NCI-H69 (cell line): ENCODE results near the gene LST1.

ENCODE experiments used
- DNase-seq: peaks from one replicate; lab custom pipeline; 2025; lab: John Stamatoyannopoulos, UW

Gene LST1

GRCh38 chr6:31559958-31560696 lies 25.9 kb upstream of the LST1 start:
- no peak for DNase-seq

- no peak for DNase-seq
These were observed 25.4 kb upstream of the LST1 start for GRCh38 chr6:31560697-31561058.

GRCh38 chr6:31567531-31568370 lies 18.3 kb upstream of the LST1 start:
- no peak for DNase-seq

- DNase-seq, result no peak
These were observed 17.5 kb upstream of the LST1 start for GRCh38 chr6:31568537-31568961.

GRCh38 chr6:31569861-31570536 lies 16.1 kb upstream of the LST1 start:
- no peak for DNase-seq

- no peak for DNase-seq
These were observed 13.8 kb upstream of the LST1 start, which contains the start of gene LTA for GRCh38 chr6:31572041-31572911. TSS of gene LTA (plus strand) at chr6:31572289. CDS start at chr6:31572743, 454 bp downstream.

- DNase-seq, result no peak
These were observed 12.6 kb upstream of the LST1 start for GRCh38 chr6:31573239-31574105.

- DNase-seq, result no peak
These were observed 11.7 kb upstream of the LST1 start for GRCh38 chr6:31574106-31575061.

- peak; percentile 57 for DNase-seq
These were observed 10.7 kb upstream of the LST1 start, which contains the start of gene TNF for GRCh38 chr6:31575335-31575901. TSS of gene TNF (plus strand) at chr6:31575565. CDS start at chr6:31575742, 177 bp downstream.

GRCh38 chr6:31575952-31576685 lies 10.0 kb upstream of the LST1 start:
- DNase-seq, result peak; percentile 55

- no peak for DNase-seq
These were observed 9.0 kb upstream of the LST1 start for GRCh38 chr6:31576897-31577578.

- no peak for DNase-seq
These were observed 8.5 kb upstream of the LST1 start for GRCh38 chr6:31577579-31577966.

- DNase-seq, result peak; percentile 75
These were observed 7.6 kb upstream of the LST1 start for GRCh38 chr6:31578184-31579118.

- no peak for DNase-seq
These were observed 7.0 kb upstream of the LST1 start for GRCh38 chr6:31579119-31579505.

- peak; percentile 17 for DNase-seq
These were observed 6.3 kb upstream of the LST1 start for GRCh38 chr6:31579546-31580437.

GRCh38 chr6:31580438-31580740 lies 5.7 kb upstream of the LST1 start:
- DNase-seq, result no peak
